ENCODE measurements around the gene ZNF226.
"Not testable (repeated sequence)": the region's sequence is repeated elsewhere in the genome, so short reads cannot be mapped to it uniquely, and the experiment has no call there.

ZNF226 gene

DNA sequence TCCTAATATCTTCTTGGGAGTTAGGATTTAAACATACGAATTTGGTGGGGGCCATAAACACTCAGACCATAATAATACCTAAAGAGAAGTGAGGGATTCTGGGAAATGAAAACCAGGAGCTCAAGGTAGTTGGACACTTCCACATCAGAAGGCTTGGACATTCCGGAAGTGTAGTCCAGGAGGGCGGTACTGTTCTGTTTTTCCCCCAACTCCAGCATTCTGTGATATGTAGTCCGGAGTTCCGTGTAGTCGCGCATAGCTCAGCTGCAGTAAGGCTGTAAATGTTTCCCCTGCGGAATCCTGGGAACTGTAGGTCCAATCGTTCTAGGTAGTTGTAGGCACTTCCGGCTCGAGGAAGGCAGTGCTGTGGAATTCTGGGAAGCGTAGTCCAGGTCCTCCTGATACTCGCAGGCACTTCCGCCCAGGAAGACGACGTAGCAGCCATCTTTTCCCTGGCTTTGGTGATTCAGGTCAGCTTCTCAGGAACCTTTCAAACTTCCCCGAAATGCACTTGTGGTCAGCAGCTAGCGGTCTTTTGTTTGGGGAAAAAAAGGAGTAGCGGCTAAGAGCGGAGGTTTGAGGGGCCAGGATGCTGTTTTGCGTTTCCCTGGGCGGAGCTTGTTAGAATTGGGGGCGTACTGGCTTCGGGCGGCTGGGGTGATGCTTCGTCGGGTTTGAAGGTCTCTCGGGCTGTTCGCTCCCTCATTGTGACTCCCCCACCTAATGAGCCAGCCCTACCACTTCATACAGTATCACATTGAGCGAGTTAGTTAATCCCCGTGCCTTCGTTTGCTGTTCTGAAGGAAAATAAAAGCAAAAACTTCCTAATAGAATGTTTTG is at the start of gene ZNF226:
Gene ZNF226 (plus strand): TSS at position 428 of the 840 bp plus-strand sequence. CDS start 4,981 bp downstream, outside the sequence.
- Mint-ChIP-seq H3K36me3 (ENCODE audit: low read depth) (peaks cover 39% of the 10 kb centered on the region), H3K4me3 (peak within 1 kb of the TSS; percentile 90), H3K27ac (peak within 1 kb of the TSS; percentile 91)

DNA sequence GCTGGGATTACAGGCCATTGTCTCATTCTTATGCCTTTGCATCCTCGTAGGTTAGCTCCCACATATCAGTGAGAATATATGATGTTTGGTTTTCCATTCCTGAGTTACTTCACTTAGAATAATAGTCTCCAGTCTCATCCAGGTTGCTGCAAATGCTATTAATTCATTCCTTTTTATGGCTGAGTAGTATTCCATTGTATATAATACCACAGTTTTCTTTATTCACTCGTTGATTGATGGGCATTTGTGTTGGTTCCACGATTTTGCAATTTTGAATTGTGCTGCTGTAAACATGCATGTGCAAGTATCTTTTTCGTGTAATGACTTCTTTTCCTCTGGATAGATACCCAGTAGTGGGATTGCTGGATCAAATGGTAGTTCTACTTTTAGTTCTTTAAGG is 43.7 kb upstream of the ZNF226 start:
- not testable (repeated sequence) for ATAC-seq, H3K4me3 Mint-ChIP-seq, DNase-seq, H3K4me1 Mint-ChIP-seq, H3K27me3 Mint-ChIP-seq, H3K27ac Mint-ChIP-seq
- Mint-ChIP-seq H3K9me3 (peaks cover 66% of the 10 kb centered on the region), H3K36me3 (ENCODE audit: low read depth) (peaks cover 89% of the 10 kb centered on the region)

More for the DNA sequence above, at the start of gene ZNF226:
- Mint-ChIP-seq H3K4me1 (peaks cover 34% of the 10 kb centered on the region), H3K9me3 (peaks cover 55% of the 10 kb centered on the region), H3K27me3 (no peaks in the 10 kb centered on the region)
- DNase-seq = peak; percentile 76
- ATAC-seq = peak; percentile 91

DNA sequence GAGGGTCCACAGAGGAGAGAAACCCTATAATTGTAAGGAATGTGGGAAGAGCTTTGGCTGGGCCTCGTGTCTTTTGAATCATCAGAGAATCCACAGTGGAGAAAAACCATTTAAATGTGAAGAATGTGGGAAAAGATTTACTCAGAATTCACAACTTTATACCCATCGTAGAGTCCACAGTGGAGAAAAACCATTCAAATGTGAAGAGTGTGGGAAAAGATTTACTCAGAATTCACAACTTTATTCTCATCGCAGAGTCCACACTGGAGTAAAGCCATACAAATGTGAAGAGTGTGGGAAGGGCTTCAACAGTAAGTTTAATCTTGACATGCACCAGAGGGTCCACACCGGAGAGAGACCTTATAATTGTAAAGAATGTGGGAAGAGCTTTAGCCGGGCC is 32.9 kb upstream of the ZNF226 start:
- no peaks in the 10 kb centered on the region for H3K27me3 Mint-ChIP-seq
- peaks cover 52% of the 10 kb centered on the region for H3K36me3 Mint-ChIP-seq (ENCODE audit: low read depth)
- no peak overlapping the region for H3K4me3 Mint-ChIP-seq
- ATAC-seq (no peak), DNase-seq (no peak)
- no peak overlapping the region for H3K27ac Mint-ChIP-seq
- no peaks in the 10 kb centered on the region for H3K4me1 Mint-ChIP-seq
- H3K9me3 Mint-ChIP-seq = peaks cover 52% of the 10 kb centered on the region

DNA sequence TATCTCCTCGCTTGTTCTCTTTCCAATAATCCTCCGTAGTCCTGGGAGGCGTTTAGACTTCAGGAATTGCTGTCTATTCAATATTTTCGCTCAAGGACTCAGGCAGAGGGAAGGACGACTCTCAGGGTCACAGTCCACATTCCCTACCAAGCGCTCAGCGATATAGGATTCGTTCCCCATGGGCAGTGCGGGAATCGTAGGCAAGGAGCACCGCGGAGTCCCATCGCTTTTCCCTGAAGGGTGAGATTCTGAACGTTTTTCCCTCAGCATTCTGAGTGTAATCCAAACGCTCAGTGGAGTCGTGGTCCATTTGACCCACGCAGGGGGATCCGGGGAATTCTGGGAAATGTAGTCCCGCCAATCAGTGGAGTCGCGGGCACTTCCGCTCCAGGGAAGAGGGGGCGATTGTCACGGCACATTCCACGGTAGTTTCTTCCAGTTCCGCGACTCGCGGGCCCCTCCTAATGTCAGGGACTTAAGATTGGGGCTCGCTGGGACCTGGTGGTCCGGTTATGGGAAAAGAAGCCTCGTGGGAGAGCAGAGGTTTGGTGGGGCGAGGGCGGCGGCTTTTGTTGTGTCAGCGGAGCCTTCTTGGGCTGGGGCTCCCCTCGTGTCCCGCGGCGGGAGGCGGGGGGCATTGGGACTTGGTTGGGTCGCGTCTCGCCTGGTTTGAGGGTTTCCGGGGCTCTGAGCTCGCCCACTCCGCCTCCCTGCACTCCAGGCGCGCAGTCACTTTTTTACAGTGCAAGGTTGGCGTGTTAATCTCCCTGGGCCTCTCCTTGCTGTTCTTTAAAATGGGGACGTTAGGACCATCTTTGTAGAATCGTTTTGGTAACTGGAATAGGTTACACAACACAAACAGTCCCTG is 23.5 kb upstream of the ZNF226 start, which contains the start of gene ZNF234:
Gene ZNF234 (plus strand): TSS at position 364 of the 868 bp plus-strand sequence. CDS start 3,079 bp downstream, outside the sequence.
- Mint-ChIP-seq H3K9me3 (peaks cover 19% of the 10 kb centered on the region), H3K27me3 (no peaks in the 10 kb centered on the region), H3K4me1 (peaks cover 20% of the 10 kb centered on the region), H3K27ac (peak within 1 kb of the TSS; percentile 92), H3K4me3 (peak within 1 kb of the TSS; percentile 86), H3K36me3 (ENCODE audit: low read depth) (peaks cover 35% of the 10 kb centered on the region)
- DNase-seq (peak; percentile 73), ATAC-seq (peak; percentile 81)

DNA sequence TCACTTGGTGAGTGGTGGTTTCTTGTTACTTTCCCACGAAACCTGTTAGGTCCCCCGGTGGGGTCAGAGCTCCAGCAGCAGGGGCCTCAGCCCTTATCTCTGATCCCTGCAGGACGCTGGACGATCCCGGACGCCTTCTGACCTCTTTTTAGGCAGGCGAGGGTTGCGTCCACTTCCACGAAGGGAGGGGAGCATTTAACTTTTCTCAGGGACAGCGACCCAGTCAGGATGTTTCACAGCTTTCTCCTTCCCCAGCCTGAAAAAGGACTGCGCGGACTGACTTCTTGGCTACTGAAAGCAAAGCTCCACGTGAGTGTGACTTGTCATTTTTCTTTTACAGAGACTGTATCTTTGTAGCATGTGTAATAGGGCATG is 22.9 kb upstream of the ZNF226 start:
- H3K27me3 Mint-ChIP-seq = no peaks in the 10 kb centered on the region
- peak overlapping the region; percentile 92 for H3K27ac Mint-ChIP-seq
- peaks cover 20% of the 10 kb centered on the region for H3K4me1 Mint-ChIP-seq
- ATAC-seq (peak; percentile 17), DNase-seq (no peak)
- peak overlapping the region; percentile 86 for H3K4me3 Mint-ChIP-seq
- H3K36me3 Mint-ChIP-seq (ENCODE audit: low read depth) = peaks cover 36% of the 10 kb centered on the region
- H3K9me3 Mint-ChIP-seq = peaks cover 14% of the 10 kb centered on the region

DNA sequence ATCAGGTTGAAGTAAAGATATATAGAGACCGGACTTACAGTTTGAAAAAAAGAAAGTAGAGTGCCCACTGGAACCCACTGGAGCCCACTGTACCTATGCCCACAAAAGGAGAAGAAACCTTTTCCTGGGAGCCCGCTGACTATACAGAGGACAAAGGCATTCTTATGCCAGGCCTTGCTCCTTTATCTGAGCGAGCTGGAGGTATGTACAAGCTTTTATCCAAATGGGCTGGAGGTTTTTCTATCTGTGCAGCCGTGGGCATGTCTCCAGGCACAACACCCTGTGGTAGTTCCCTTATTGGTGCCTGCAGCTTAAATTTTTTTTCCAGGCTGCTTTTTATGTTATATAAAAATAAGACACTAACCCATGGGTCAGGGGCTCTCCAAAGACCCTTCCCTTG is 15.1 kb upstream of the ZNF226 start:
- no peaks in the 10 kb centered on the region for H3K4me1 Mint-ChIP-seq

DNA sequence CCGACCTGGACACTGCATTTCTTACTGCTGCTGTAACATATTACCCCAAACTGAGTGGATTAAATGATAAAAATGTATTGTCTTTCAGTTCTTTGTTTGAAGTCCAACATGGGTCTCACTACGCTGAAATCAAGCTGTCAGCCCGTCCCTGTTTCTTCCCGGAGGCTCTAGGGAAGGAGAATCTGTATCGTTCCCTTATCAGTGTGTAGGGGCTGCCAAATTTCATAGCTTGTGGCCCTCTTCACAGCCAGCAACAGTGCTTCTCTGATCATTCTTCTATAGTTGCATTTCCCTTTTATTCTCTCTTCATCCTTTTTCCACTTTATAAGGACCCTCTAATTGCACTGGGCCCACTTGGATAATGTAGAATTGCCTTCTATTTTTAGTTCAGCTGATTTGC is 13.4 kb upstream of the ZNF226 start:
- Mint-ChIP-seq H3K4me1 (no peaks in the 10 kb centered on the region), H3K4me3 (no peak overlapping the region), H3K27me3 (no peaks in the 10 kb centered on the region), H3K36me3 (ENCODE audit: low read depth) (peaks cover 86% of the 10 kb centered on the region), H3K27ac (no peak overlapping the region), H3K9me3 (peaks cover 60% of the 10 kb centered on the region)
- no peak for DNase-seq
- ATAC-seq = no peak

More for the DNA sequence above, 15.1 kb upstream of the ZNF226 start:
- H3K36me3 Mint-ChIP-seq (ENCODE audit: low read depth) = peaks cover 88% of the 10 kb centered on the region
- DNase-seq (no peak), ATAC-seq (no peak)
- no peak overlapping the region for H3K27ac Mint-ChIP-seq
- no peaks in the 10 kb centered on the region for H3K27me3 Mint-ChIP-seq
- H3K9me3 Mint-ChIP-seq = peaks cover 49% of the 10 kb centered on the region
- H3K4me3 Mint-ChIP-seq = no peak overlapping the region

DNA sequence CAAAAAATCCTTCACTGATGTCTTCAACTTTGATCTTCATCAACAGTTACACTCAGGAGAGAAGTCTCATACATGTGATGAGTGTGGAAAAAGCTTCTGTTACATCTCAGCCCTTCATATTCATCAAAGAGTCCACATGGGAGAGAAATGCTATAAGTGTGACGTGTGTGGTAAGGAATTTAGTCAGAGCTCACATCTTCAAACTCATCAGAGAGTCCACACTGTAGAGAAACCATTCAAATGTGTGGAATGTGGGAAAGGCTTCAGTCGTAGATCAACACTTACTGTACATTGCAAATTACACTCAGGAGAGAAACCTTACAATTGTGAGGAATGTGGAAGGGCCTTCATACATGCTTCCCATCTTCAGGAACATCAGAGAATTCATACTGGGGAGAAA is 8.4 kb upstream of the ZNF226 start:
- DNase-seq (no peak), ATAC-seq (no peak)
- peaks cover 71% of the 10 kb centered on the region for H3K36me3 Mint-ChIP-seq (ENCODE audit: low read depth)
- peaks cover 73% of the 10 kb centered on the region for H3K9me3 Mint-ChIP-seq
- no peak overlapping the region for H3K27ac Mint-ChIP-seq
- H3K4me3 Mint-ChIP-seq = no peak overlapping the region
- H3K4me1 Mint-ChIP-seq = no peaks in the 10 kb centered on the region
- no peaks in the 10 kb centered on the region for H3K27me3 Mint-ChIP-seq

DNA sequence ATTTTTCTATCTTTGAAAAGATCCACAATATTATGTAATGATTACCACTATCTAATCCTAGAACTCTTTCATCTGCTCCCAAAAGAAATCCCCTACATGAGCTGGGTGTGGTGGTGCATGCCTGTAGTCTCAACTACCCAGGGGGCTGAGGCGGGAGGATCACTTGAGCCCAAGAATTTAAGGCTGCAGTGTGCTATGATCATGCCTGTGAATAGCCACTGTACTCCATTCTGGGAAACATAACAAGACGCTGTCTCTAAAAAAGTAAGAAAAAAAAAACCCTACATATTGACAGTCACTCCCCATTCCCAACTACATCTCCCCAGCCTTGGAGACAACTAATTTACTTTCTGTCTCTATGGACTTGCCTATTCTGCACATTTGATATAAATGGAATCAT is 1.1 kb upstream of the ZNF226 start:
- H3K36me3 Mint-ChIP-seq (ENCODE audit: low read depth) = peaks cover 35% of the 10 kb centered on the region
- peaks cover 55% of the 10 kb centered on the region for H3K9me3 Mint-ChIP-seq
- no peak for DNase-seq
- peaks cover 34% of the 10 kb centered on the region for H3K4me1 Mint-ChIP-seq
- no peak overlapping the region for H3K27ac Mint-ChIP-seq
- no peak overlapping the region for H3K4me3 Mint-ChIP-seq
- H3K27me3 Mint-ChIP-seq = no peaks in the 10 kb centered on the region
- ATAC-seq = no peak

DNA sequence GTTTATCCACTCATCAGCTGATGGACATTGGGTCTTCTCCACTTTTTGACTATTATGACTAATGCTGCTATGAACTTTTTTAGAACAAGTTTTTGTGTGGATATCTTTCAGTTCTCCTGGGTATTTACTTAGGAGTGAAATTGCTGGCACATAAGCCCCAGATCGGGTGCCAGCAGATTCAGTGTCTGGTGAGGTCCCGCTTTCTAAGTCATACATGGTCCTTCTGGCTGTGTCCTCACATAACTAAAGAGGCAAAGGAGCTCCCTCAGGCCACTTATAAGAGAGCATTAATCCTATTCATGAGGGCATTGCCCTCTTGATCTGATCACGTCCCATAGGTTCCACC is 600 bp upstream of the ZNF226 start:
- H3K36me3 Mint-ChIP-seq (ENCODE audit: low read depth) = peaks cover 36% of the 10 kb centered on the region
- ATAC-seq = no peak

DNA sequence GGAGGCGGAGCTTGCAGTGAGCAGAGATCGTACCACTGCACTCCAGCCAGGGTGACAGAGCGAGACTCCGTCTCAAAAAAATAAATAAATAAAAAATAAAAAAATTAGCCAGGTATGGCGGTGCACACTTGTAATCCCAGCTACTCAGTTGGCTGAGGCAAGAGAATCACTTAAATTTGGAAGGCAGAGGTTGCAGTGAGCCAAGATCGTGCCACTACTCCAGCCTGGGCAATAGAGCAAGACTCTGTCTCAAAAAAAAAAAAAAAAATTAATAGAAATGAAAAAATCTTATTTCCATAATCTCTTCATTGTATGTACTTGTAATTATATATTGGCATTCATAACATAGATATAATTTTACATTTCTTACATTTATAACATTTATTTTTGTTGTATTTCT is 5.8 kb downstream of the ZNF226 start:
- DNase-seq, H3K27me3 Mint-ChIP-seq: not testable (repeated sequence)

More for the DNA sequence above, 600 bp upstream of the ZNF226 start:
- peaks cover 54% of the 10 kb centered on the region for H3K9me3 Mint-ChIP-seq
- H3K27me3 Mint-ChIP-seq = no peaks in the 10 kb centered on the region
- H3K27ac Mint-ChIP-seq = peak overlapping the region; percentile 91
- no peak for DNase-seq
- H3K4me1 Mint-ChIP-seq = peaks cover 34% of the 10 kb centered on the region
- peak overlapping the region; percentile 90 for H3K4me3 Mint-ChIP-seq

DNA sequence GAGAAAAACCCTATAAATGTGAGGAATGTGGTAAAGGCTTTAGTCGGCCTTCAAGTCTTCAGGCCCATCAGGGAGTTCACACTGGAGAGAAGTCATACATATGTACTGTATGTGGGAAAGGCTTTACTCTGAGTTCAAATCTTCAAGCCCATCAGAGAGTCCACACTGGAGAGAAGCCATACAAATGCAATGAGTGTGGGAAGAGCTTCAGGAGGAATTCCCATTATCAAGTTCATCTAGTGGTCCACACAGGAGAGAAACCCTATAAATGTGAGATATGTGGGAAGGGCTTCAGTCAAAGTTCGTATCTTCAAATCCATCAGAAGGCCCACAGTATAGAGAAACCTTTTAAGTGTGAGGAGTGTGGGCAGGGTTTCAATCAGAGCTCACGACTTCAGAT is 11.7 kb downstream of the ZNF226 start:
- ATAC-seq (no peak), DNase-seq (no peak)
- Mint-ChIP-seq H3K36me3 (ENCODE audit: low read depth) (peaks cover 67% of the 10 kb centered on the region), H3K4me1 (no peaks in the 10 kb centered on the region), H3K9me3 (peaks cover 77% of the 10 kb centered on the region), H3K27me3 (no peaks in the 10 kb centered on the region), H3K27ac (no peak overlapping the region), H3K4me3 (no peak overlapping the region)

More for the DNA sequence above, 5.8 kb downstream of the ZNF226 start:
- peaks cover 90% of the 10 kb centered on the region for H3K36me3 Mint-ChIP-seq (ENCODE audit: low read depth)
- not testable (repeated sequence) for ATAC-seq, H3K4me3 Mint-ChIP-seq, H3K27ac Mint-ChIP-seq
- peaks cover 68% of the 10 kb centered on the region for H3K9me3 Mint-ChIP-seq
- peaks cover 21% of the 10 kb centered on the region for H3K4me1 Mint-ChIP-seq

DNA sequence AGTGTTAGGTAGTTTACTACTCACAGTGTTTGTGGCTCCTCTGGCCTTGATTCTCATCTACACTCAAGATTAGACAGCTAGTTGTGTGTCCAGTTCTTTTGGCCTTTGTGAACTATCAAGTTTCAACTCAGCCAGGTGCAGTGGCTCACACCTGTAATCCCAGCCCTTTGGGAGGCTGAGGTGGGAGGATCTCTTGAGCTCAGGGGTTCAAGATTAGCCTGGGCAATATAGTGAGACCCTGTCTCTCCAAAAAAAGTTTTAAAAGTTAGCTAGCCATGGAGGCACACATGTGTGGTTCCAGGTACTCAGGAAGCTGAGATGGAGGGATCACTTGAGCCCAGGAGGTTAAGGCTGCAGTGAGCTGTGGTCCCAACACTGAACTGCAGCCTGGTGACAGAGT is 16.1 kb downstream of the ZNF226 start:
- Mint-ChIP-seq H3K27me3 (no peaks in the 10 kb centered on the region), H3K4me1 (no peaks in the 10 kb centered on the region), H3K4me3 (no peak overlapping the region), H3K9me3 (peaks cover 75% of the 10 kb centered on the region), H3K36me3 (ENCODE audit: low read depth) (peaks cover 33% of the 10 kb centered on the region), H3K27ac (no peak overlapping the region)
- no peak for DNase-seq
- no peak for ATAC-seq

DNA sequence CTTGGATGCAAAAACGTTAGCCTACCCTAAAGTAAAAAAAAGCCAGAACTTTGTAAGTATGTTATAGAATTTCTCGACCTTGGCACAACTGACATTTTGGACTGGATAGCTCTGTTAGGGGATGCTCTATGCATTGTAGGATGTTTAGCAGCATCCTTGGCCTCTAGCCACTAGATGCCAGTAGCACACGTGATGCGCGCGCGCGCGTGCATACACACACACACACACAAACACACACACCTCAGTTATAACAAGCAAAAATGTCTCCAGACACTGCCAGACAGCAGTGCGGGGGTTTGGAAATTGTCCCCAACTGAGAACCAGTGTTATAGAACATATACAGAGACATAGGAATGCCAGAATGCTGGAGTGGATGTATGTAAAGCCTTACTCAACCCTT is 17.2 kb downstream of the ZNF226 start:
- Mint-ChIP-seq H3K4me3 (no peak overlapping the region), H3K27ac (no peak overlapping the region), H3K36me3 (ENCODE audit: low read depth) (peaks cover 23% of the 10 kb centered on the region)

More for the DNA sequence above, 17.2 kb downstream of the ZNF226 start:
- no peaks in the 10 kb centered on the region for H3K27me3 Mint-ChIP-seq
- ATAC-seq (no peak), DNase-seq (no peak)
- peaks cover 75% of the 10 kb centered on the region for H3K9me3 Mint-ChIP-seq
- no peaks in the 10 kb centered on the region for H3K4me1 Mint-ChIP-seq
